WTC11 (cell line): ENCODE measurements around the gene SHC3. TPM values are rescaled to one million over a fixed set of nuclear protein-coding genes. Genes with fewer than 3 reads are reported as not detected.

Source experiments
- ATAC-seq: fragments of 200-7000 bp; cut with Tn5 transposase; 2 replicates; pipeline ENCODE4 v1.10.0; 2021; ENCODE audit warnings: mild to moderate bottlenecking, moderate library complexity
- CTCF ChIA-PET: fragments of 300-600 bp; sonication (Branson Sonifier 250); formaldehyde crosslinking; loops from one replicate; lab custom pipeline; 2021; ENCODE audit warnings: antibody characterized with exemption; lab: Charles Lee
- POLR2A ChIA-PET: fragments of 350-600 bp; sonication (Branson Sonifier 250); formaldehyde crosslinking; loops from one replicate; lab custom pipeline; 2021; ENCODE audit warnings: antibody characterized with exemption; lab: Charles Lee
- DNase-seq: peaks from one replicate; pipeline ENCODE4 v3.0.0; 2021; ENCODE audit warnings: low spot score
- H3K27ac Mint-ChIP-seq: 2 replicates; pipeline ENCODE4 v1.8.0; 2021; ENCODE audit warnings: mixed read lengths
- H3K27me3 Mint-ChIP-seq: 2 replicates; pipeline ENCODE4 v1.8.0; 2021; ENCODE audit warnings: low read depth, mild to moderate bottlenecking, moderate library complexity, mixed read lengths
- H3K36me3 Mint-ChIP-seq: 2 replicates; pipeline ENCODE4 v1.8.0; 2021; ENCODE audit warnings: mixed read lengths
- H3K4me1 Mint-ChIP-seq: 2 replicates; pipeline ENCODE4 v1.8.0; 2022; ENCODE audit warnings: mixed read lengths
- H3K4me3 Mint-ChIP-seq: 2 replicates; pipeline ENCODE4 v1.8.0; 2021; ENCODE audit warnings: mild to moderate bottlenecking, moderate library complexity, mixed read lengths
- H3K9me3 Mint-ChIP-seq: 2 replicates; pipeline ENCODE4 v1.8.0; 2021; ENCODE audit warnings: mixed read lengths
- ATF1 ChIP-seq: sonication (generic); formaldehyde crosslinking; IDR thresholded peaks from 2 replicates; pipeline ENCODE4 v1.8.1; 2023; ENCODE audit warnings: mild to moderate bottlenecking, moderate library complexity, missing genetic modification reagents
- CREM ChIP-seq: sonication (generic); formaldehyde crosslinking; IDR thresholded peaks from 2 replicates; pipeline ENCODE4 v1.8.1; 2022; ENCODE audit warnings: mild to moderate bottlenecking, missing genetic modification reagents, moderate library complexity
- ELF4 ChIP-seq: sonication (generic); formaldehyde crosslinking; IDR thresholded peaks from 2 replicates; pipeline ENCODE4 v1.8.1; 2022; ENCODE audit warnings: low read depth, mild to moderate bottlenecking, moderate library complexity, missing genetic modification reagents
- FOXJ3 ChIP-seq: sonication (generic); formaldehyde crosslinking; IDR thresholded peaks from 2 replicates; pipeline ENCODE4 v1.9.0; 2021; ENCODE audit warnings: missing genetic modification reagents, mild to moderate bottlenecking, borderline replicate concordance
- GABPB1 ChIP-seq: sonication (generic); formaldehyde crosslinking; IDR thresholded peaks from 2 replicates; pipeline ENCODE4 v1.8.1; 2023; ENCODE audit warnings: mild to moderate bottlenecking, missing genetic modification reagents
- IRF2 ChIP-seq: sonication (generic); formaldehyde crosslinking; IDR thresholded peaks from 2 replicates; pipeline ENCODE4 v1.8.0; 2022; ENCODE audit warnings: low read depth, missing genetic modification reagents, borderline replicate concordance
- JAZF1 ChIP-seq: fragments of 250-450 bp; sonication (Bioruptor Pico); IDR thresholded peaks from 2 replicates; pipeline ENCODE4 v1.9.0; 2021; ENCODE audit warnings: moderate library complexity, mild to moderate bottlenecking, inconsistent platforms
- SMAD3 ChIP-seq: sonication (generic); formaldehyde crosslinking; IDR thresholded peaks from 2 replicates; pipeline ENCODE4 v1.8.0; 2022; ENCODE audit warnings: missing genetic modification reagents, mild to moderate bottlenecking, borderline replicate concordance
- SOX15 ChIP-seq: fragments of 250-450 bp; sonication (Bioruptor Pico); IDR thresholded peaks from 2 replicates; pipeline ENCODE4 v1.9.0; 2021; ENCODE audit warnings: mild to moderate bottlenecking
- TP53 ChIP-seq: sonication (generic); formaldehyde crosslinking; IDR thresholded peaks from 2 replicates; pipeline ENCODE4 v1.8.1; 2023; ENCODE audit warnings: mild to moderate bottlenecking, missing genetic modification reagents
- ZNF219 ChIP-seq: sonication (generic); formaldehyde crosslinking; IDR thresholded peaks from 2 replicates; pipeline ENCODE4 v1.8.0; 2023; ENCODE audit warnings: missing genetic modification reagents, mild to moderate bottlenecking, borderline replicate concordance
- ZNF396 ChIP-seq: fragments of 250-450 bp; sonication (Bioruptor Pico); IDR thresholded peaks from 2 replicates; pipeline ENCODE4 v1.8.0; 2021; ENCODE audit warnings: mild to moderate bottlenecking, moderate library complexity, borderline replicate concordance
- ZNF416 ChIP-seq: fragments of 250-450 bp; sonication (Bioruptor Pico); IDR thresholded peaks from 2 replicates; pipeline ENCODE4 v1.9.0; 2021; ENCODE audit warnings: mild to moderate bottlenecking, inconsistent platforms
- total RNA-seq: library from RNA; stranded (reverse); gene quantifications from 3 replicates; pipeline ENCODE4 v1.2.3, GENCODE V29; 2021
- TF ChIP-seq, protein P1 (sequence below): sonication (generic); formaldehyde crosslinking; IDR thresholded peaks from 2 replicates; pipeline ENCODE4 v1.8.0; 2023; ENCODE audit warnings: missing genetic modification reagents
- TF ChIP-seq, protein P2 (sequence below): sonication (generic); formaldehyde crosslinking; IDR thresholded peaks from 2 replicates; pipeline ENCODE4 v1.8.0; 2022; ENCODE audit warnings: mild to moderate bottlenecking, missing genetic modification reagents
- TF ChIP-seq, protein P3 (sequence below): fragments of 250-450 bp; sonication (Bioruptor Pico); IDR thresholded peaks from 2 replicates; pipeline ENCODE4 v1.9.0; 2021; ENCODE audit warnings: mild to moderate bottlenecking
- TF ChIP-seq, protein P4 (sequence below): sonication (generic); formaldehyde crosslinking; IDR thresholded peaks from 2 replicates; pipeline ENCODE4 v1.8.1; 2023; ENCODE audit warnings: mild to moderate bottlenecking, missing genetic modification reagents
- TF ChIP-seq, protein P5 (sequence below): sonication (generic); formaldehyde crosslinking; IDR thresholded peaks from 2 replicates; pipeline ENCODE4 v1.8.1; 2022; ENCODE audit warnings: mild to moderate bottlenecking, moderate library complexity, missing genetic modification reagents
- TF ChIP-seq, protein P6 (sequence below): fragments of 250-450 bp; sonication (Bioruptor Pico); IDR thresholded peaks from 2 replicates; pipeline ENCODE4 v1.9.0; 2021; ENCODE audit warnings: mild to moderate bottlenecking, borderline replicate concordance

Gene SHC3
- total RNA-seq, 1 experiment from 2014 or later: 4.9 TPM

DNA sequence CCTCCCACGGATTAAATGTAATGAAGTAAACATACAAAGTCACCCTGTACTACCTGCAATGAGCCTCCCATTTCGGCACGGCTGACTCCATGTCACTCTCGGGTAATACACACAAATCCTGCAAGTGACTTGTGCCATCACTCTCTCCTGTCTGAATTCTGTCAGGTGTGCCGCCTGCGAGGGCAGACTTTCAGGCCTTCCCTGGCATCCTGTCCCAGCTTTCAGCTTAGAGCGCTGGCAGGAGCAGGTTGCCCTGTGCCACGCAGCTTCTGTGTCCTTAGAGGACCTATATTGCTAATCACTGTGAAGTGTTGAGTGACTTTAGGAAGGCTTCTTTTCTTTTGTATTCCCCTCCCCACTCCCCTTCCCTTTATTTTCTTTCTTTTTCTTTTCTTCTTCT, 213.1 kb downstream of the SHC3 start:
- no peak for DNase-seq
- TF ChIP-seq TP53 (CRISPR knock-in tag): no peak
- TF ChIP-seq ATF1 (CRISPR knock-in tag): no peak
- TF ChIP-seq, protein P1, sequence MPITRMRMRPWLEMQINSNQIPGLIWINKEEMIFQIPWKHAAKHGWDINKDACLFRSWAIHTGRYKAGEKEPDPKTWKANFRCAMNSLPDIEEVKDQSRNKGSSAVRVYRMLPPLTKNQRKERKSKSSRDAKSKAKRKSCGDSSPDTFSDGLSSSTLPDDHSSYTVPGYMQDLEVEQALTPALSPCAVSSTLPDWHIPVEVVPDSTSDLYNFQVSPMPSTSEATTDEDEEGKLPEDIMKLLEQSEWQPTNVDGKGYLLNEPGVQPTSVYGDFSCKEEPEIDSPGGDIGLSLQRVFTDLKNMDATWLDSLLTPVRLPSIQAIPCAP: no peak
- TF ChIP-seq SMAD3 (CRISPR knock-in tag): no peak
- TF ChIP-seq ZNF219 (CRISPR knock-in tag): no peak
- no peak for TF ChIP-seq ELF4 (CRISPR knock-in tag)
- no peak for TF ChIP-seq JAZF1 (CRISPR knock-in tag)
- TF ChIP-seq CREM (CRISPR knock-in tag): no peak
- TF ChIP-seq, protein P2, sequence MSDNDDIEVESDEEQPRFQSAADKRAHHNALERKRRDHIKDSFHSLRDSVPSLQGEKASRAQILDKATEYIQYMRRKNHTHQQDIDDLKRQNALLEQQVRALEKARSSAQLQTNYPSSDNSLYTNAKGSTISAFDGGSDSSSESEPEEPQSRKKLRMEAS (CRISPR knock-in tag): no peak
- TF ChIP-seq, protein P3, sequence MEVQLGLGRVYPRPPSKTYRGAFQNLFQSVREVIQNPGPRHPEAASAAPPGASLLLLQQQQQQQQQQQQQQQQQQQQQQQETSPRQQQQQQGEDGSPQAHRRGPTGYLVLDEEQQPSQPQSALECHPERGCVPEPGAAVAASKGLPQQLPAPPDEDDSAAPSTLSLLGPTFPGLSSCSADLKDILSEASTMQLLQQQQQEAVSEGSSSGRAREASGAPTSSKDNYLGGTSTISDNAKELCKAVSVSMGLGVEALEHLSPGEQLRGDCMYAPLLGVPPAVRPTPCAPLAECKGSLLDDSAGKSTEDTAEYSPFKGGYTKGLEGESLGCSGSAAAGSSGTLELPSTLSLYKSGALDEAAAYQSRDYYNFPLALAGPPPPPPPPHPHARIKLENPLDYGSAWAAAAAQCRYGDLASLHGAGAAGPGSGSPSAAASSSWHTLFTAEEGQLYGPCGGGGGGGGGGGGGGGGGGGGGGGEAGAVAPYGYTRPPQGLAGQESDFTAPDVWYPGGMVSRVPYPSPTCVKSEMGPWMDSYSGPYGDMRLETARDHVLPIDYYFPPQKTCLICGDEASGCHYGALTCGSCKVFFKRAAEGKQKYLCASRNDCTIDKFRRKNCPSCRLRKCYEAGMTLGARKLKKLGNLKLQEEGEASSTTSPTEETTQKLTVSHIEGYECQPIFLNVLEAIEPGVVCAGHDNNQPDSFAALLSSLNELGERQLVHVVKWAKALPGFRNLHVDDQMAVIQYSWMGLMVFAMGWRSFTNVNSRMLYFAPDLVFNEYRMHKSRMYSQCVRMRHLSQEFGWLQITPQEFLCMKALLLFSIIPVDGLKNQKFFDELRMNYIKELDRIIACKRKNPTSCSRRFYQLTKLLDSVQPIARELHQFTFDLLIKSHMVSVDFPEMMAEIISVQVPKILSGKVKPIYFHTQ (CRISPR knock-in tag): no peak
- no peak for TF ChIP-seq FOXJ3 (CRISPR knock-in tag)
- TF ChIP-seq, protein P4, sequence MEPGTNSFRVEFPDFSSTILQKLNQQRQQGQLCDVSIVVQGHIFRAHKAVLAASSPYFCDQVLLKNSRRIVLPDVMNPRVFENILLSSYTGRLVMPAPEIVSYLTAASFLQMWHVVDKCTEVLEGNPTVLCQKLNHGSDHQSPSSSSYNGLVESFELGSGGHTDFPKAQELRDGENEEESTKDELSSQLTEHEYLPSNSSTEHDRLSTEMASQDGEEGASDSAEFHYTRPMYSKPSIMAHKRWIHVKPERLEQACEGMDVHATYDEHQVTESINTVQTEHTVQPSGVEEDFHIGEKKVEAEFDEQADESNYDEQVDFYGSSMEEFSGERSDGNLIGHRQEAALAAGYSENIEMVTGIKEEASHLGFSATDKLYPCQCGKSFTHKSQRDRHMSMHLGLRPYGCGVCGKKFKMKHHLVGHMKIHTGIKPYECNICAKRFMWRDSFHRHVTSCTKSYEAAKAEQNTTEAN (CRISPR knock-in tag): no peak
- TF ChIP-seq, protein P5, sequence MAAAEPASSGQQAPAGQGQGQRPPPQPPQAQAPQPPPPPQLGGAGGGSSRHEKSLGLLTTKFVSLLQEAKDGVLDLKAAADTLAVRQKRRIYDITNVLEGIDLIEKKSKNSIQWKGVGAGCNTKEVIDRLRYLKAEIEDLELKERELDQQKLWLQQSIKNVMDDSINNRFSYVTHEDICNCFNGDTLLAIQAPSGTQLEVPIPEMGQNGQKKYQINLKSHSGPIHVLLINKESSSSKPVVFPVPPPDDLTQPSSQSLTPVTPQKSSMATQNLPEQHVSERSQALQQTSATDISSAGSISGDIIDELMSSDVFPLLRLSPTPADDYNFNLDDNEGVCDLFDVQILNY: no peak
- TF ChIP-seq ZNF416 (CRISPR knock-in tag): no peak
- peaks cover 5% of the 10 kb centered on the region for H3K9me3 Mint-ChIP-seq
- H3K4me1 Mint-ChIP-seq: peaks cover 25% of the 10 kb centered on the region
- ATAC-seq: no peak
- no peak overlapping the region for H3K4me3 Mint-ChIP-seq
- no peaks in the 10 kb centered on the region for H3K27me3 Mint-ChIP-seq
- ChIA-PET CTCF (no interaction called here), POLR2A (no interaction called here)
- H3K36me3 Mint-ChIP-seq: no peaks in the 10 kb centered on the region
- no peak overlapping the region for H3K27ac Mint-ChIP-seq

DNA sequence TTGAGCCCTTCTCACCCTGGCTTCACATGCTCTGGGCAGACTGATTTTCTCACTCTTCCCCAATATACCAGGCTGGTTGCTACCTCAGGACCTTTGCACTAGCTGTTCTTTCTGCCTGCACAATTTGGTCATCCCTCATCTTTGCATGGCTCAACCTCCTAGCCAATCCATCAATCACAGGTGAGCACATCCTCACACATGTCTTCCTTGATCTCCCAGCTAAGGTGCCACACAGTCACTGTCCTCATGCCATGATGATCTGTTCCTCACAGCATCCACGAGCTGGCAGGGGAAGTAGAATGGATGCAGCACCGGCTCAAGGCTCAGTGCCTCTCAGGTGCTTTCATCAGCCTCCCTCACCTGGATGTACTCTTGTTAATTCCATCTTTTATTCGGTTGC, 218.0 kb downstream of the SHC3 start:
- DNase-seq: no peak
- TF ChIP-seq, protein P6, sequence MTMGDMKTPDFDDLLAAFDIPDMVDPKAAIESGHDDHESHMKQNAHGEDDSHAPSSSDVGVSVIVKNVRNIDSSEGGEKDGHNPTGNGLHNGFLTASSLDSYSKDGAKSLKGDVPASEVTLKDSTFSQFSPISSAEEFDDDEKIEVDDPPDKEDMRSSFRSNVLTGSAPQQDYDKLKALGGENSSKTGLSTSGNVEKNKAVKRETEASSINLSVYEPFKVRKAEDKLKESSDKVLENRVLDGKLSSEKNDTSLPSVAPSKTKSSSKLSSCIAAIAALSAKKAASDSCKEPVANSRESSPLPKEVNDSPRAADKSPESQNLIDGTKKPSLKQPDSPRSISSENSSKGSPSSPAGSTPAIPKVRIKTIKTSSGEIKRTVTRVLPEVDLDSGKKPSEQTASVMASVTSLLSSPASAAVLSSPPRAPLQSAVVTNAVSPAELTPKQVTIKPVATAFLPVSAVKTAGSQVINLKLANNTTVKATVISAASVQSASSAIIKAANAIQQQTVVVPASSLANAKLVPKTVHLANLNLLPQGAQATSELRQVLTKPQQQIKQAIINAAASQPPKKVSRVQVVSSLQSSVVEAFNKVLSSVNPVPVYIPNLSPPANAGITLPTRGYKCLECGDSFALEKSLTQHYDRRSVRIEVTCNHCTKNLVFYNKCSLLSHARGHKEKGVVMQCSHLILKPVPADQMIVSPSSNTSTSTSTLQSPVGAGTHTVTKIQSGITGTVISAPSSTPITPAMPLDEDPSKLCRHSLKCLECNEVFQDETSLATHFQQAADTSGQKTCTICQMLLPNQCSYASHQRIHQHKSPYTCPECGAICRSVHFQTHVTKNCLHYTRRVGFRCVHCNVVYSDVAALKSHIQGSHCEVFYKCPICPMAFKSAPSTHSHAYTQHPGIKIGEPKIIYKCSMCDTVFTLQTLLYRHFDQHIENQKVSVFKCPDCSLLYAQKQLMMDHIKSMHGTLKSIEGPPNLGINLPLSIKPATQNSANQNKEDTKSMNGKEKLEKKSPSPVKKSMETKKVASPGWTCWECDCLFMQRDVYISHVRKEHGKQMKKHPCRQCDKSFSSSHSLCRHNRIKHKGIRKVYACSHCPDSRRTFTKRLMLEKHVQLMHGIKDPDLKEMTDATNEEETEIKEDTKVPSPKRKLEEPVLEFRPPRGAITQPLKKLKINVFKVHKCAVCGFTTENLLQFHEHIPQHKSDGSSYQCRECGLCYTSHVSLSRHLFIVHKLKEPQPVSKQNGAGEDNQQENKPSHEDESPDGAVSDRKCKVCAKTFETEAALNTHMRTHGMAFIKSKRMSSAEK (CRISPR knock-in tag): no peak
- no peak for TF ChIP-seq GABPB1 (CRISPR knock-in tag)
- no peak for TF ChIP-seq IRF2 (CRISPR knock-in tag)
- no peak for TF ChIP-seq SOX15 (CRISPR knock-in tag)
- TF ChIP-seq ZNF396 (CRISPR knock-in tag): no peak
- POLR2A ChIA-PET: no interaction called here
- CTCF ChIA-PET: no interaction called here
- no peak overlapping the region for H3K4me3 Mint-ChIP-seq
- H3K36me3 Mint-ChIP-seq: no peaks in the 10 kb centered on the region
- peaks cover 5% of the 10 kb centered on the region for H3K9me3 Mint-ChIP-seq
- peaks cover 21% of the 10 kb centered on the region for H3K4me1 Mint-ChIP-seq
- no peak overlapping the region for H3K27ac Mint-ChIP-seq
- ATAC-seq: no peak
- no peaks in the 10 kb centered on the region for H3K27me3 Mint-ChIP-seq
